OCI-LY1 (cell line): ENCODE results near the gene ABCF3.

Experiments used
- H2AFZ ChIP-seq: fragments of 200-600 bp; sonication (generic), shearing (Covaris generic); 2 replicates; pipeline ENCODE4 v1.6.0; 2014; ENCODE audit warnings: antibody characterized with exemption, mild to moderate bottlenecking, low read length
- H3F3A ChIP-seq: fragments of 200-600 bp; sonication (generic), shearing (Covaris generic); 2 replicates; pipeline ENCODE4 v1.6.0; 2014; ENCODE audit warnings: mild to moderate bottlenecking, antibody characterized with exemption, low read length, moderate library complexity; ENCODE audit not compliant: insufficient read depth
- H3K27ac ChIP-seq: fragments of 200-600 bp; sonication (generic); 2 replicates; pipeline ENCODE4 v1.5.1; 2014; ENCODE audit warnings: low read length, mixed run types, mild to moderate bottlenecking, low read depth; ENCODE audit not compliant: poor library complexity, severe bottlenecking
- H3K27me3 ChIP-seq: fragments of 200-600 bp; sonication (generic); 2 replicates; pipeline ENCODE4 v1.6.0; 2014; ENCODE audit warnings: antibody characterized with exemption, mild to moderate bottlenecking, low read length, moderate library complexity; ENCODE audit not compliant: insufficient read depth
- H3K36me3 ChIP-seq: fragments of 200-600 bp; sonication (generic); 2 replicates; pipeline ENCODE4 v1.6.1; 2014; ENCODE audit warnings: mild to moderate bottlenecking, antibody characterized with exemption, low read length, moderate library complexity, mixed read lengths; ENCODE audit not compliant: insufficient read depth
- H3K4me1 ChIP-seq: fragments of 200-600 bp; sonication (generic); 2 replicates; pipeline ENCODE4 v1.5.1; 2014; ENCODE audit warnings: mild to moderate bottlenecking, low read length, moderate library complexity; ENCODE audit not compliant: insufficient read depth, severe bottlenecking
- H3K4me2 ChIP-seq: fragments of 200-600 bp; sonication (generic), shearing (Covaris generic); 2 replicates; pipeline ENCODE4 v1.6.1; 2014; ENCODE audit warnings: low read length
- H3K4me3 ChIP-seq: fragments of 200-600 bp; sonication (generic); 2 replicates; pipeline ENCODE4 v1.5.1; 2014; ENCODE audit warnings: low read length, low read depth, mild to moderate bottlenecking, mixed read lengths; ENCODE audit not compliant: poor library complexity, severe bottlenecking
- H3K79me2 ChIP-seq: fragments of 200-600 bp; shearing (Covaris generic); 2 replicates; pipeline ENCODE4 v1.6.1; 2016; ENCODE audit warnings: mixed run types, low read length, mixed read lengths; ENCODE audit not compliant: insufficient read depth
- H3K9ac ChIP-seq: fragments of 200-600 bp; sonication (generic), shearing (Covaris generic); 2 replicates; pipeline ENCODE4 v1.6.1; 2014; ENCODE audit warnings: mild to moderate bottlenecking, low read length, mixed read lengths
- H3K9me2 ChIP-seq: fragments of 200-600 bp; sonication (generic), shearing (Covaris generic); 2 replicates; pipeline ENCODE4 v1.6.1; 2014; ENCODE audit warnings: low read depth, mild to moderate bottlenecking, low read length, mixed read lengths
- H3K9me3 ChIP-seq: fragments of 200-600 bp; shearing (Covaris generic); 2 replicates; pipeline ENCODE4 v1.6.1; 2014; ENCODE audit warnings: low read length, mixed read lengths
- H4K20me1 ChIP-seq: fragments of 200-600 bp; sonication (generic), shearing (Covaris generic); 2 replicates; pipeline ENCODE4 v1.6.0; 2016; ENCODE audit warnings: mild to moderate bottlenecking, low read length; ENCODE audit not compliant: insufficient read depth
- EZH2 ChIP-seq: fragments of 200-600 bp; sonication (generic), shearing (Covaris generic); IDR thresholded peaks from 2 replicates; pipeline ENCODE4 v1.8.0; 2017; ENCODE audit warnings: borderline replicate concordance, mixed run types, mild to moderate bottlenecking, antibody characterized with exemption, low read length, moderate library complexity, mixed read lengths
- TF ChIP-seq, protein P1 (sequence below): fragments of 200-600 bp; sonication (generic), shearing (Covaris generic); IDR thresholded peaks from 2 replicates; pipeline ENCODE4 v1.5.1; 2017; ENCODE audit warnings: mild to moderate bottlenecking, antibody characterized with exemption, low read length, moderate library complexity, mixed read lengths

ABCF3 gene

DNA sequence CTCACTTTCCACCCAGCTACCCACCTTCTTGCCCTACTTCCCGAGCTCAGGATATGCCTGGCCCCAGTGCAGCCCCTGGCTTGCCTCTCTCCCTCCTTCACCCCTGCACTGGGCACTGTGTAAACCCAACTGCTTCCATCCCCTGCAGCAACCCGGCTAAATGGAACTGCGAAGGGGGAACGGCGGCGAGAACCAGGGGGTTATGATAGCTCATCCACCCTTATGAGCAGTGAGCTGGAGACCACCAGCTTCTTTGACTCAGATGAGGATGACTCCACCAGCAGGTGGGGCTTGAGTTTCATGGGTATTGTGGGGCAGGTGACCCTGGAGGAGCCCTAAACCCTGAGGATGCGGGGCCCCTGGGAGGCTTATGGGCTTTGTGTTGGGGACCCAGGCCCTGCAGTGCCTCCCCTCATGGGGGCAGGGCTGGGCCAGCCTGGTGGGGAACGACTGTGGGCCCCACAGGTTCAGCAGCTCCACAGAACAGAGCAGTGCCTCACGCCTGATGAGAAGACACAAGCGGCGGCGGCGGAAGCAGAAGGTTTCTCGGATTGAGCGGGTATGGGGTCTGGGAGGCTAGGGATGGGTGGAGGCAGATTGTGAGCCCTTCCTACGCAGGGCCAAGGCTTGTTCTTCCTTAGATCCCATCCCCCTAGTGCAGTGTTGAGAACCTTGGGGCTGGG lies 21.2 kb upstream of the ABCF3 start:
- no peaks in the 10 kb centered on the region for H3K9me3 ChIP-seq
- no peak overlapping the region for H3K27ac ChIP-seq
- no peaks in the 10 kb centered on the region for H3K4me1 ChIP-seq
- H4K20me1 ChIP-seq, result no peaks in the 10 kb centered on the region
- no peaks in the 10 kb centered on the region for H3K9me2 ChIP-seq
- H3K4me3 ChIP-seq, result no peak overlapping the region
- H3K79me2 ChIP-seq, result no peaks in the 10 kb centered on the region
- H3F3A ChIP-seq, result no peaks in the 10 kb centered on the region
- no peaks in the 10 kb centered on the region for H3K27me3 ChIP-seq
- H2AFZ ChIP-seq, result no peak overlapping the region
- H3K36me3 ChIP-seq, result peaks cover 57% of the 10 kb centered on the region
- H3K4me2 ChIP-seq, result no peak overlapping the region
- H3K9ac ChIP-seq, result no peak overlapping the region
- TF ChIP-seq, protein P1, sequence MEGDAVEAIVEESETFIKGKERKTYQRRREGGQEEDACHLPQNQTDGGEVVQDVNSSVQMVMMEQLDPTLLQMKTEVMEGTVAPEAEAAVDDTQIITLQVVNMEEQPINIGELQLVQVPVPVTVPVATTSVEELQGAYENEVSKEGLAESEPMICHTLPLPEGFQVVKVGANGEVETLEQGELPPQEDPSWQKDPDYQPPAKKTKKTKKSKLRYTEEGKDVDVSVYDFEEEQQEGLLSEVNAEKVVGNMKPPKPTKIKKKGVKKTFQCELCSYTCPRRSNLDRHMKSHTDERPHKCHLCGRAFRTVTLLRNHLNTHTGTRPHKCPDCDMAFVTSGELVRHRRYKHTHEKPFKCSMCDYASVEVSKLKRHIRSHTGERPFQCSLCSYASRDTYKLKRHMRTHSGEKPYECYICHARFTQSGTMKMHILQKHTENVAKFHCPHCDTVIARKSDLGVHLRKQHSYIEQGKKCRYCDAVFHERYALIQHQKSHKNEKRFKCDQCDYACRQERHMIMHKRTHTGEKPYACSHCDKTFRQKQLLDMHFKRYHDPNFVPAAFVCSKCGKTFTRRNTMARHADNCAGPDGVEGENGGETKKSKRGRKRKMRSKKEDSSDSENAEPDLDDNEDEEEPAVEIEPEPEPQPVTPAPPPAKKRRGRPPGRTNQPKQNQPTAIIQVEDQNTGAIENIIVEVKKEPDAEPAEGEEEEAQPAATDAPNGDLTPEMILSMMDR, result no peak
- TF ChIP-seq EZH2, result no peak

- no peaks in the 10 kb centered on the region for H3K4me1 ChIP-seq
- no peak overlapping the region for H3K4me2 ChIP-seq
- H3K79me2 ChIP-seq, result no peaks in the 10 kb centered on the region
- H4K20me1 ChIP-seq, result no peaks in the 10 kb centered on the region
- H3K9ac ChIP-seq, result no peak overlapping the region
- H3K9me3 ChIP-seq, result no peaks in the 10 kb centered on the region
- no peaks in the 10 kb centered on the region for H3K27me3 ChIP-seq
- TF ChIP-seq EZH2, result no peak
- TF ChIP-seq, protein P1, result no peak
- no peak overlapping the region for H3K27ac ChIP-seq
- no peaks in the 10 kb centered on the region for H3K9me2 ChIP-seq
- H3F3A ChIP-seq, result no peaks in the 10 kb centered on the region
- H3K36me3 ChIP-seq, result peaks cover 63% of the 10 kb centered on the region
- H2AFZ ChIP-seq, result no peak overlapping the region
- H3K4me3 ChIP-seq, result no peak overlapping the region
These were observed 20.5 kb upstream of the ABCF3 start for GRCh38 chr3:184165543-184165942.

- no peak overlapping the region for H2AFZ ChIP-seq
- no peak overlapping the region for H3K27ac ChIP-seq
- TF ChIP-seq EZH2, result no peak
- TF ChIP-seq, protein P1, result no peak
- H3K4me3 ChIP-seq, result no peak overlapping the region
- H3K4me1 ChIP-seq, result no peaks in the 10 kb centered on the region
- no peaks in the 10 kb centered on the region for H3K9me2 ChIP-seq
- H3K27me3 ChIP-seq, result no peaks in the 10 kb centered on the region
- no peaks in the 10 kb centered on the region for H3F3A ChIP-seq
- no peaks in the 10 kb centered on the region for H4K20me1 ChIP-seq
- H3K36me3 ChIP-seq, result peaks cover 74% of the 10 kb centered on the region
- no peak overlapping the region for H3K4me2 ChIP-seq
- no peak overlapping the region for H3K9ac ChIP-seq
- no peaks in the 10 kb centered on the region for H3K79me2 ChIP-seq
- no peaks in the 10 kb centered on the region for H3K9me3 ChIP-seq
These were observed 19.3 kb upstream of the ABCF3 start for GRCh38 chr3:184166671-184167070.
